PC-9 (cell line): ENCODE results near the gene SKIDA1. TPM values are rescaled to one million over a fixed set of nuclear protein-coding genes. Genes with fewer than 3 reads are reported as not detected.

ENCODE experiments used
- BruUV-seq: library from RNA; stranded (reverse); fragments of 400-500 nt; replicated peaks from 2 replicates; lab custom pipeline; 2021; lab: Mats Ljungman, UMichigan
- CTCF ChIA-PET: fragments of 300-600 bp; sonication (Branson Sonifier 250); formaldehyde crosslinking; loops from one replicate; lab custom pipeline; 2022; ENCODE audit warnings: antibody characterized with exemption; lab: Charles Lee
- POLR2A ChIA-PET: fragments of 300-600 bp; sonication (Branson Sonifier 250); formaldehyde crosslinking; loops from one replicate; lab custom pipeline; 2022; ENCODE audit warnings: antibody characterized with exemption; ENCODE audit not compliant: unreplicated experiment; lab: Charles Lee
- DNase-seq, 2 experiments: peaks; one replicate each; pipeline versions ENCODE4 v3.0.0 to v3.0.0-alpha.2; 2015 to 2022; ENCODE audit warnings: mixed read lengths in 1 of 2
- H2AFZ ChIP-seq: fragments of 200-600 bp; sonication (generic); 2 replicates; pipeline ENCODE4 v1.8.1; 2017; ENCODE audit warnings: antibody characterized with exemption
- H3F3A ChIP-seq: fragments of 200-600 bp; sonication (generic); 2 replicates; pipeline ENCODE4 v1.8.1; 2017; ENCODE audit warnings: antibody characterized with exemption, mild to moderate bottlenecking, low read depth; ENCODE audit not compliant: insufficient read depth
- H3K27ac ChIP-seq: fragments of 200-600 bp; sonication (generic); 2 replicates; pipeline ENCODE4 v1.6.1; 2016; ENCODE audit warnings: mixed run types
- H3K27me3 ChIP-seq: fragments of 200-600 bp; sonication (generic); 2 replicates; pipeline ENCODE4 v1.6.1; 2016; ENCODE audit warnings: low read depth, mixed run types; ENCODE audit not compliant: insufficient read depth
- H3K36me3 ChIP-seq: fragments of 200-600 bp; sonication (generic); 2 replicates; pipeline ENCODE4 v1.6.1; 2016; ENCODE audit warnings: low read depth, mixed run types
- H3K4me1 ChIP-seq: fragments of 200-600 bp; sonication (generic); replicated peaks from 2 replicates; pipeline ENCODE4 v1.6.1; 2016; ENCODE audit warnings: mixed run types; ENCODE audit not compliant: insufficient read depth
- H3K4me2 ChIP-seq: fragments of 200-600 bp; sonication (generic); 2 replicates; pipeline ENCODE4 v1.6.1; 2017; ENCODE audit warnings: mixed run types
- H3K4me3 ChIP-seq: fragments of 200-600 bp; sonication (generic); 2 replicates; pipeline ENCODE4 v1.6.1; 2016; ENCODE audit warnings: mixed run types
- H3K79me2 ChIP-seq: fragments of 200-600 bp; sonication (generic); 2 replicates; pipeline ENCODE4 v1.6.1; 2017; ENCODE audit warnings: low read depth, mixed run types
- H3K9me2 ChIP-seq: fragments of 200-600 bp; sonication (generic); 2 replicates; pipeline ENCODE4 v1.8.1; 2017; ENCODE audit warnings: mild to moderate bottlenecking; ENCODE audit not compliant: insufficient read depth
- H3K9me3 ChIP-seq: fragments of 200-600 bp; sonication (generic); 2 replicates; pipeline ENCODE4 v1.8.1; 2016; ENCODE audit warnings: low read depth; ENCODE audit not compliant: insufficient read depth
- H4K20me1 ChIP-seq: fragments of 200-600 bp; sonication (generic); 2 replicates; pipeline ENCODE4 v1.8.1; 2017; ENCODE audit not compliant: insufficient read depth
- CTCF ChIP-seq: fragments of 200-600 bp; sonication (generic); conservative IDR thresholded peaks from 2 replicates; pipeline ENCODE4 v1.6.1; 2017; ENCODE audit warnings: mixed run types, antibody characterized with exemption, mild to moderate bottlenecking, moderate library complexity
- EZH2 ChIP-seq: fragments of 200-600 bp; sonication (generic); IDR thresholded peaks from 2 replicates; pipeline ENCODE4 v1.8.0; 2017; ENCODE audit warnings: antibody characterized with exemption, low read depth
- intact Hi-C: fragments of 100-400 bp; cut with micrococcal nuclease; formaldehyde crosslinking; loops from one replicate; pipeline ENCODE4 v1.10.0; 2022; ENCODE audit not compliant: unreplicated experiment
- total RNA-seq: library from RNA; stranded (reverse); gene quantifications from 2 replicates; pipeline ENCODE4 v1.2.3, GENCODE V29; 2021

The SKIDA1 gene
- total RNA-seq, 1 experiment from 2014 or later = 1.1 TPM

GRCh38 chr10:21511095-21511570 is 14.3 kb downstream of the SKIDA1 start:
- intact Hi-C loops = loop anchor here (10.0 kb wide), 1 partner anchor 1924 kb away; the partner anchor contains the start of gene OTUD1
- Histone ChIP-seq H3K4me3 (no peak overlapping the region), H2AFZ (no peak overlapping the region), H3K36me3 (no peaks in the 10 kb centered on the region), H4K20me1 (no peaks in the 10 kb centered on the region), H3K27ac (no peak overlapping the region), H3K4me1 (peaks cover 8% of the 10 kb centered on the region), H3K9me3 (no peaks in the 10 kb centered on the region), H3K79me2 (no peaks in the 10 kb centered on the region), H3K9me2 (no peaks in the 10 kb centered on the region), H3K4me2 (no peak overlapping the region), H3F3A (no peaks in the 10 kb centered on the region), H3K27me3 (no peaks in the 10 kb centered on the region)
- no peak for DNase-seq
- ChIA-PET POLR2A (no interaction called here), CTCF (no interaction called here)
- TF ChIP-seq CTCF = no peak
- TF ChIP-seq EZH2 = no peak
- BruUV-seq = no TSS peak

GRCh38 chr10:21510241-21511094 is 15.0 kb downstream of the SKIDA1 start:
- TF ChIP-seq CTCF = no peak
- TF ChIP-seq EZH2 = no peak
- H3F3A ChIP-seq = no peaks in the 10 kb centered on the region
- no TSS peak for BruUV-seq
- no peaks in the 10 kb centered on the region for H3K79me2 ChIP-seq
- peaks cover 7% of the 10 kb centered on the region; the same call in 1 of the 2 replicates for H3K4me1 ChIP-seq
- ChIA-PET CTCF (no interaction called here), POLR2A (no interaction called here)
- no peak overlapping the region for H3K4me2 ChIP-seq
- no peaks in the 10 kb centered on the region for H3K9me2 ChIP-seq
- no peaks in the 10 kb centered on the region for H3K9me3 ChIP-seq
- H4K20me1 ChIP-seq = no peaks in the 10 kb centered on the region
- intact Hi-C loops = loop anchor here (10.0 kb wide), 1 partner anchor 1924 kb away; the partner anchor contains the start of gene OTUD1
- no peaks in the 10 kb centered on the region for H3K27me3 ChIP-seq
- no peak overlapping the region for H3K27ac ChIP-seq
- no peaks in the 10 kb centered on the region for H3K36me3 ChIP-seq
- no peak for DNase-seq
- H3K4me3 ChIP-seq = no peak overlapping the region
- H2AFZ ChIP-seq = no peak overlapping the region

- DNase-seq = no peak
- intact Hi-C loops = loop anchor here (10.0 kb wide), 1 partner anchor 1925 kb away; the partner anchor contains the start of gene OTUD1
- H4K20me1 ChIP-seq = no peaks in the 10 kb centered on the region
- H3K36me3 ChIP-seq = no peaks in the 10 kb centered on the region
- H3K9me2 ChIP-seq = no peaks in the 10 kb centered on the region
- no peaks in the 10 kb centered on the region for H3K9me3 ChIP-seq
- ChIA-PET POLR2A (no interaction called here), CTCF (no interaction called here)
- no peak overlapping the region for H2AFZ ChIP-seq
- no peaks in the 10 kb centered on the region for H3K27me3 ChIP-seq
- no TSS peak for BruUV-seq
- H3K4me1 ChIP-seq = peaks cover 6% of the 10 kb centered on the region; the same call in 1 of the 2 replicates
- no peaks in the 10 kb centered on the region for H3F3A ChIP-seq
- no peak overlapping the region for H3K4me2 ChIP-seq
- no peak overlapping the region for H3K4me3 ChIP-seq
- TF ChIP-seq CTCF (no peak), EZH2 (no peak)
- no peaks in the 10 kb centered on the region for H3K79me2 ChIP-seq
- H3K27ac ChIP-seq = no peak overlapping the region
Measured at GRCh38 chr10:21509341-21510240, 15.9 kb downstream of the SKIDA1 start.
